Measurements from ENCODE around the gene ITGBL1.

The ITGBL1 gene

GRCh38 chr13:101489643-101490405 is 37.3 kb downstream of the ITGBL1 start:
- H3K9me3 ChIP-seq (ENCODE audit: severe bottlenecking) = no peaks in the 10 kb centered on the region
- H3K27ac ChIP-seq (ENCODE audit: poor library complexity, severe bottlenecking) = no peak overlapping the region
- no peak overlapping the region for H3K4me3 ChIP-seq (ENCODE audit: severe bottlenecking)
- peaks cover 10% of the 10 kb centered on the region for H3K4me1 ChIP-seq (ENCODE audit: insufficient read depth, poor library complexity, severe bottlenecking)
- ATAC-seq (ENCODE audit: low read depth) (peak; percentile 53; the same call in 2 of the 3 replicates), DNase-seq (ENCODE audit: low spot score) (no peak)
- no peaks in the 10 kb centered on the region for H3K36me3 ChIP-seq (ENCODE audit: low read depth)
- H3K27me3 ChIP-seq (ENCODE audit: insufficient read depth, poor library complexity, severe bottlenecking) = no peaks in the 10 kb centered on the region
- no peak for TF ChIP-seq CTCF (IDR thresholded peaks at IDR 0.05; ENCODE audit: poor library complexity, severe bottlenecking)

- no peaks in the 10 kb centered on the region for H3K9me3 ChIP-seq (ENCODE audit: severe bottlenecking)
- H3K27me3 ChIP-seq (ENCODE audit: insufficient read depth, poor library complexity, severe bottlenecking) = no peaks in the 10 kb centered on the region
- H3K27ac ChIP-seq (ENCODE audit: poor library complexity, severe bottlenecking) = no peak overlapping the region
- ATAC-seq (ENCODE audit: low read depth) = peak; percentile 53; the same call in 2 of the 3 replicates
- DNase-seq (ENCODE audit: low spot score) = no peak
- no peak for TF ChIP-seq CTCF (IDR thresholded peaks at IDR 0.05; ENCODE audit: poor library complexity, severe bottlenecking)
- peaks cover 10% of the 10 kb centered on the region for H3K4me1 ChIP-seq (ENCODE audit: insufficient read depth, poor library complexity, severe bottlenecking)
- H3K4me3 ChIP-seq (ENCODE audit: severe bottlenecking) = no peak overlapping the region
- H3K36me3 ChIP-seq (ENCODE audit: low read depth) = no peaks in the 10 kb centered on the region
Observed at GRCh38 chr13:101490406-101491015, 38.0 kb downstream of the ITGBL1 start.

- H3K27me3 ChIP-seq (ENCODE audit: insufficient read depth, poor library complexity, severe bottlenecking) = no peaks in the 10 kb centered on the region
- DNase-seq (ENCODE audit: low spot score) (no peak), ATAC-seq (ENCODE audit: low read depth) (no peak)
- no peak overlapping the region for H3K4me3 ChIP-seq (ENCODE audit: severe bottlenecking)
- H3K4me1 ChIP-seq (ENCODE audit: insufficient read depth, poor library complexity, severe bottlenecking) = peaks cover 10% of the 10 kb centered on the region
- H3K9me3 ChIP-seq (ENCODE audit: severe bottlenecking) = no peaks in the 10 kb centered on the region
- H3K27ac ChIP-seq (ENCODE audit: poor library complexity, severe bottlenecking) = no peak overlapping the region
- no peaks in the 10 kb centered on the region for H3K36me3 ChIP-seq (ENCODE audit: low read depth)
- TF ChIP-seq CTCF (IDR thresholded peaks at IDR 0.05; ENCODE audit: poor library complexity, severe bottlenecking) = no peak
Observed at GRCh38 chr13:101492251-101492910, 39.9 kb downstream of the ITGBL1 start.

GRCh38 chr13:101493541-101493940 is 41.1 kb downstream of the ITGBL1 start:
- Histone ChIP-seq H3K4me3 (ENCODE audit: severe bottlenecking) (no peak overlapping the region), H3K9me3 (ENCODE audit: severe bottlenecking) (no peaks in the 10 kb centered on the region), H3K27ac (ENCODE audit: poor library complexity, severe bottlenecking) (no peak overlapping the region), H3K4me1 (ENCODE audit: insufficient read depth, poor library complexity, severe bottlenecking) (peaks cover 10% of the 10 kb centered on the region), H3K27me3 (ENCODE audit: insufficient read depth, poor library complexity, severe bottlenecking) (no peaks in the 10 kb centered on the region), H3K36me3 (ENCODE audit: low read depth) (no peaks in the 10 kb centered on the region)
- TF ChIP-seq CTCF (IDR thresholded peaks at IDR 0.05; ENCODE audit: poor library complexity, severe bottlenecking) = no peak
- DNase-seq (ENCODE audit: low spot score) (no peak), ATAC-seq (ENCODE audit: low read depth) (no peak)
